IPS DF 6.9 (cell line): ENCODE data around the gene F11.
A peak's percentile ranks its signal among the peaks of the same experiment; 100 is the strongest.

Source experiments
- DNase-seq: peaks from one replicate; pipeline ENCODE4 v3.0.0-alpha.2; 2013; ENCODE audit warnings: low read depth, low spot score
- H3K27ac ChIP-seq: one replicate; pipeline ENCODE4 v1.5.1; 2013; ENCODE audit warnings: low read length, control low read depth
- H3K27me3 ChIP-seq: 2 replicates; pipeline ENCODE4 v1.6.1; 2013; ENCODE audit warnings: mild to moderate bottlenecking, low read length; ENCODE audit not compliant: control insufficient read depth, insufficient read depth
- H3K36me3 ChIP-seq: 2 replicates; pipeline ENCODE4 v1.6.1; 2013; ENCODE audit warnings: low read length; ENCODE audit not compliant: control insufficient read depth, insufficient read depth
- H3K4me1 ChIP-seq: 2 replicates; pipeline ENCODE4 v1.6.1; 2013; ENCODE audit warnings: low read length; ENCODE audit not compliant: control insufficient read depth, insufficient read depth
- H3K4me3 ChIP-seq: 2 replicates; pipeline ENCODE4 v1.5.1; 2013; ENCODE audit warnings: mild to moderate bottlenecking, low read length
- H3K9me3 ChIP-seq: 2 replicates; pipeline ENCODE4 v1.6.1; 2013; ENCODE audit warnings: low read length, inconsistent platforms; ENCODE audit not compliant: control insufficient read depth, insufficient read depth
- WGBS: extraction: QIAGEN DNeasy Blood & Tissue Kit; methylation state at CpG from one replicate; pipeline ENCODE4 v1.1.7; 2013; ENCODE audit warnings: mixed read lengths, missing lambda C conversion rate; ENCODE audit not compliant: insufficient read length, insufficient coverage; 5-methylcytosine and 5-hydroxymethylcytosine counted together

The F11 gene

GRCh38 chr4:186265683-186266652 lies at the start of gene F11:
F11 (plus strand) TSS chr4:186266189; CDS start chr4:186267137, 948 bp downstream.
- Histone ChIP-seq H3K4me3 (no peak within 1 kb of the TSS), H3K36me3 (no peaks in the 10 kb centered on the region), H3K9me3 (no peaks in the 10 kb centered on the region), H3K27me3 (no peaks in the 10 kb centered on the region), H3K4me1 (peaks cover 3% of the 10 kb centered on the region; the same call in 1 of the 2 replicates), H3K27ac (peak within 1 kb of the TSS; percentile 31)
- no CpG with 5 or more reads among the region's 10 CpGs for whole genome bisulfite sequencing
- DNase-seq: no peak

DNA sequence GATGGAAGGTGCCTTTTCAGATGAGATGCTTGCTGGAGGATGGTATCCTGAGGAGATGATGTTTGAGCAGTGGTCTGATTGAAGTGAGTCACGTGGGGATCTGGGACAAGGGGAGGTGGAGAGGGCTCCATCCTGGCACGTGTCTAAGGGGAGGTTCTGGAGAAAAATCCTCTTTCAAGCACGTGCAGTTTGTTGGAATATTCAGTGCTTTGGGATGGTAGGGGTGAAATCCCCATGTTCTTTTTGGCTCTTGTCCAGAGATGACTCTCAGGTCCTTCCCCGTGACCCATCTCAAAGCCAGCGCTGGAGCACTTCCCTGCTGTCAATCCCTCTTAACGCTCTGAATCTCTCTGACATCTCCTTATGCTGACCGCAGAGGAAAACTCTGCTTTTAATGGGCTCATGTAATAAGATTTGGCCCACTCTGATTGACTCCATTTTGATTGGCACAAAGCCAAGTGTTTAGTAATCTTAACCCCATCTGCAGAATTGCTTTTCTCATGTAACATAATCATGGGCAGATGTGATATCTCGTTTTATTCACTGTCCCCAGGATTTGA lies 49.4 kb upstream of the F11 start:
- Histone ChIP-seq H3K4me1 (no peaks in the 10 kb centered on the region), H3K4me3 (no peak overlapping the region), H3K9me3 (no peaks in the 10 kb centered on the region), H3K36me3 (no peaks in the 10 kb centered on the region), H3K27me3 (no peaks in the 10 kb centered on the region), H3K27ac (no peak overlapping the region)
- WGBS: no CpG with 5 or more reads among the region's 8 CpGs
- DNase-seq: no peak

GRCh38 chr4:186217733-186218293 lies 48.2 kb upstream of the F11 start:
- H3K9me3 ChIP-seq: no peaks in the 10 kb centered on the region

DNA sequence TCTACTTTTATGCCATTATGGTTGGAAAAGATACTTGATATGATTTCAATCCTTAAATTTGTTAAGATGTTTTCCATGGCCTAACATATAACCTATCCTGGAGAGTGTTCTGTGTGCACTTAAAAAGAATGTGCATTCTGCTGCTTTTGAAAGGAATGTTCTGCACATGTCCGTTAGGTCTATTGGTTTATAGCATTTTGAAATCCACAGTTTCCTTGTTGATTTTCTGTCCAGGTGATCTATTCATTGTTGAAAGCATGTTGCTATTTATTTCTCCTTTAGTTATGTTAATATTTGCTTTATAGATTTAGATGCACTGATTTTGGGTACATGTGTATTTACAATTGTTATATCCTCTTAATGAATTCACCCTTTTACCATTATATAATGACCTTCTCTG lies 44.4 kb upstream of the F11 start:
- H3K4me3 ChIP-seq: no peak overlapping the region
- DNase-seq: no peak
- no peak overlapping the region for H3K27ac ChIP-seq
- no peaks in the 10 kb centered on the region for H3K4me1 ChIP-seq
- no CpG with 5 or more reads among the region's 1 CpG for WGBS
- 0 out of 2 replicates have a peak, but pooled peaks cover 2% of the 10 kb centered on the region for H3K36me3 ChIP-seq
- peaks cover 7% of the 10 kb centered on the region for H3K9me3 ChIP-seq
- no peaks in the 10 kb centered on the region for H3K27me3 ChIP-seq

More at GRCh38 chr4:186217733-186218293, 48.2 kb upstream of the F11 start:
- Histone ChIP-seq H3K27ac (no peak overlapping the region), H3K27me3 (no peaks in the 10 kb centered on the region), H3K4me1 (no peaks in the 10 kb centered on the region), H3K4me3 (no peak overlapping the region), H3K36me3 (no peaks in the 10 kb centered on the region)
- no peak for DNase-seq
- WGBS: no CpG with 5 or more reads among the region's 1 CpG

GRCh38 chr4:186225848-186226247 lies 40.1 kb upstream of the F11 start:
- Histone ChIP-seq H3K27me3 (no peaks in the 10 kb centered on the region), H3K4me1 (no peaks in the 10 kb centered on the region), H3K27ac (no peak overlapping the region), H3K4me3 (no peak overlapping the region), H3K36me3 (0 out of 2 replicates have a peak, but pooled peaks cover 2% of the 10 kb centered on the region), H3K9me3 (peaks cover 7% of the 10 kb centered on the region)
- DNase-seq: no peak

- H3K36me3 ChIP-seq: 0 out of 2 replicates have a peak, but pooled peaks cover 2% of the 10 kb centered on the region
- no peak overlapping the region for H3K4me3 ChIP-seq
- peaks cover 7% of the 10 kb centered on the region for H3K9me3 ChIP-seq
- WGBS: no CpG with 5 or more reads among the region's 3 CpGs
- DNase-seq: no peak
- no peak overlapping the region for H3K27ac ChIP-seq
- H3K4me1 ChIP-seq: no peaks in the 10 kb centered on the region
- no peaks in the 10 kb centered on the region for H3K27me3 ChIP-seq
Measured at GRCh38 chr4:186226521-186227189, 39.3 kb upstream of the F11 start.

- Histone ChIP-seq H3K9me3 (peaks cover 7% of the 10 kb centered on the region), H3K27ac (no peak within 1 kb of the TSS), H3K27me3 (no peaks in the 10 kb centered on the region), H3K36me3 (0 out of 2 replicates have a peak, but pooled peaks cover 2% of the 10 kb centered on the region), H3K4me3 (no peak within 1 kb of the TSS), H3K4me1 (no peaks in the 10 kb centered on the region)
- DNase-seq: no peak
- no CpG with 5 or more reads among the region's 5 CpGs for WGBS
Measured at GRCh38 chr4:186227221-186227620, 38.8 kb upstream of the F11 start, which contains the start of gene KLKB1. KLKB1 (plus strand) TSS chr4:186227507; CDS start chr4:186228196, 689 bp downstream.

- H3K9me3 ChIP-seq: peaks cover 7% of the 10 kb centered on the region
- H3K36me3 ChIP-seq: 0 out of 2 replicates have a peak, but pooled peaks cover 2% of the 10 kb centered on the region
- H3K4me1 ChIP-seq: no peaks in the 10 kb centered on the region
- no CpG with 5 or more reads among the region's 2 CpGs for WGBS
- no peak for DNase-seq
- H3K27ac ChIP-seq: no peak overlapping the region
- no peak overlapping the region for H3K4me3 ChIP-seq
- no peaks in the 10 kb centered on the region for H3K27me3 ChIP-seq
Measured at GRCh38 chr4:186227744-186228513, 38.1 kb upstream of the F11 start.

DNA sequence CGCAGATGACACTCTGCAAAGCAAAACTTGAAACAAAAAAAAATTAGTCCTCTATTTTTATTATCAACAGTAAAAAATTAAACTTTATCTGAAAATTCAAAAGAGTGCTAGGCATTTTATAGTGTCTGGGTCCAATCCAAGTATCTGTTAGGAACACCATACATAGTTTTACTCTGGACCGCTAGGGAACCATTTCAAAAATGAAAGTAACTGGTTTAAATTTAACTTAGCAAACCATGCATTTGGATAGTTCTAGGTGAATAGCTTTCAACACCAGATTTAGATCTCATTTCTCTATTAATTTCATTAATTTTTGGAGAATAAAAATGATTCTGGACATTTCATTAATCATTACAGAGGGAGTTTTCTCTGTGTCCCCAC lies 37.5 kb upstream of the F11 start:
- Histone ChIP-seq H3K4me3 (no peak overlapping the region), H3K4me1 (no peaks in the 10 kb centered on the region), H3K9me3 (peaks cover 7% of the 10 kb centered on the region), H3K36me3 (0 out of 2 replicates have a peak, but pooled peaks cover 2% of the 10 kb centered on the region), H3K27ac (no peak overlapping the region), H3K27me3 (no peaks in the 10 kb centered on the region)
- WGBS: no CpG with 5 or more reads among the region's 2 CpGs
- no peak for DNase-seq
